ENCODE data around the gene RAI1.
A peak's percentile ranks its signal among the peaks of the same experiment; 100 is the strongest.
"Not testable (repeated sequence)": the region's sequence is repeated elsewhere in the genome, so short reads cannot be mapped to it uniquely, and the experiment has no call there.

Gene RAI1

GRCh38 chr17:17666111-17666714 lies 15.0 kb upstream of the RAI1 start:
- no peak for DNase-seq

- DNase-seq = no peak
Measured at GRCh38 chr17:17667231-17667630, 14.0 kb upstream of the RAI1 start.

DNA sequence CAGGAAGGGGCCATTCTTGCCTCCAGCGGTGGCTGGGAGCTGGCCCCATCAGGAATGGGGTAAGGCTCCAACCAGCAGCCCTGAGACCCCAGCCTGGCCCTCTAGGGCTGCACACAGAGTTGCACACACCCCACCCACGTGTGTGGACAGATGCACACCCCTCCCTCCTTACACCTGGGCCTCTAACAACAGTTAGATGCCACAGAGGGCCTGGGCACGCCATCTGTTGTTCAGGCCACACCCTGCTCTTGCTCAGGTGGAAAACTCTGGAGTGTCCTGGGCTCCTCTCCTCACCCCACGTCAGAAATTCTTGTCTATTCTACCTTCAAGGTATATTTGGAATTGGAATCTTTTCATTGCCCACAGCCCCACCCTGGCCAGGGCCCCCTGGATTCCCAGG lies 13.3 kb upstream of the RAI1 start:
- DNase-seq = no peak

- DNase-seq = no peak
Measured at GRCh38 chr17:17668358-17668757, 12.9 kb upstream of the RAI1 start.

DNA sequence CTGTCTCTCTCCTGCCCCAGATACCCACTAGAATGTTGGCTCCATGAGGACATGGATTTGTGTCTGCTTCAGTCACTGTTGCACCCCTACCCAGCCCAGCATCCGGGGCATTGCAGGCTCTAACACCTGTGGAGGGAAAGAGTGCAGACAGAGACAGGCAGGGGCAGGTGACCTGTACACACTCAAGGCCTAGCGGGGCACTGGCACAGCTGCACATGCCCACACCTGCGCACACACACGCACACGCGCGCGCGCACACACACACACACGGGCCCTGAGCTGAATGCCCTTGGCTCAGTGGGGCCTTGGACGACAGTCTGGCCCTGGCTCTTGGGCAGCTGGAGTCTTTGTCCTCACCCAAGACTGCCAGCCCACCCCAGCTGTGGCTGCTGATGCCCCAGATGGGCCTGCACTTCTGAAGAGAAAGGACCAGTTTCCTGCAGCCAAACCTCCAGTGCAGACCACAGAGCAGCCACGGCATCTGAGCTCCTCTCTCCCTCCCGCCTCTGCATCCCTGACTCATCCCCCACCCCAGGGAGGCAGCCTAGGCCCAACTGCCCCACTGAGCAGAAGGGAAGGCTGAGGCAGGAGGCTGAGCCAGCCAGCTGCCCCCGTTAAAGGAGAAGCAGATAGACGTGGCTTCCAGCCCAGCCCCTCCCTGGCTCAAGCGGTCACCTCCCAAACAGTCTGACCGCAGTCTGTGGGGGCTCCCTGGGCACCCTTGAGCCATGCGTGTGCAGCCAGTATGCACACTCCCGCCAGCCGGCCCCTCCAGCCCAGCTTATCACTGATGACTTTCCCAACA lies 12.3 kb upstream of the RAI1 start:
- no peak for DNase-seq

- DNase-seq = no peak
Measured at GRCh38 chr17:17669580-17670235, 11.6 kb upstream of the RAI1 start.

- no peak for DNase-seq
Measured at GRCh38 chr17:17670701-17671305, 10.5 kb upstream of the RAI1 start.

DNA sequence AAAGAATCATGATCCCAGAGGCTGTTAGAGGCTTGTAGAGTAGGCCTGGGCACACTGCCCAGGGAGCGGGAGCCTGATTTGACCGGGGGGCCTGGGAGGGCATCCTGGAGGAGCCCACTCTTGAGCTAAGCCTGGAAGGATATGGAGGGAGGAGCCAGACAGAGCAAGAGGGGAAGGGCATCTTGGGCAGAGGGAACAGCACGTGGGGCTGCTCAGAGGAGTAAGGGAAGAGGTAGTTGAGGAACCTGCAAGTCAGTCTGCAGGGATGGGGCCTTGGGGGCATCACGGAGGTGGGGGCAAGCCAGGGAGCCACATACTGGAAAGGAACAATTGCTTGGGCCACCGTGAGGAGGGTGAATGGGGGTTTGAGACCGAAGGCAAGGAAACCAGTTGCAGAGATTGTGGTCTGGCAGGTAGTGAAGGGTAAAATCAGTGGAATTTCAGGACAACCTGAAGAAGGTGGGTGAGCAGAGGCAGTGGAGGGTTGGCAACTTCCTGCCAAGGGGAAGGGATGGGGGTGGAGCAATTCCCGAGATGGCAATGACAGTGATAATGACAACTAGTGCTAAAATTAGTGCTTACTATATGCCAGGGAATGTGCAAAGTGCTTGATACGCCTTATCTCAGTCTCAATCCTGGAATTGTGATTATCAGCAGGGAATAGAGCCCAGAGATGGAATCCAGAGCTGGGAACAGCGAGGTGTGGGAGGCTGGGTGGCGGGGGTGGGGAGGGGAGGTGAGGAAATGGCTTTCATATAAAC lies 9.7 kb upstream of the RAI1 start:
- DNase-seq = no peak

DNA sequence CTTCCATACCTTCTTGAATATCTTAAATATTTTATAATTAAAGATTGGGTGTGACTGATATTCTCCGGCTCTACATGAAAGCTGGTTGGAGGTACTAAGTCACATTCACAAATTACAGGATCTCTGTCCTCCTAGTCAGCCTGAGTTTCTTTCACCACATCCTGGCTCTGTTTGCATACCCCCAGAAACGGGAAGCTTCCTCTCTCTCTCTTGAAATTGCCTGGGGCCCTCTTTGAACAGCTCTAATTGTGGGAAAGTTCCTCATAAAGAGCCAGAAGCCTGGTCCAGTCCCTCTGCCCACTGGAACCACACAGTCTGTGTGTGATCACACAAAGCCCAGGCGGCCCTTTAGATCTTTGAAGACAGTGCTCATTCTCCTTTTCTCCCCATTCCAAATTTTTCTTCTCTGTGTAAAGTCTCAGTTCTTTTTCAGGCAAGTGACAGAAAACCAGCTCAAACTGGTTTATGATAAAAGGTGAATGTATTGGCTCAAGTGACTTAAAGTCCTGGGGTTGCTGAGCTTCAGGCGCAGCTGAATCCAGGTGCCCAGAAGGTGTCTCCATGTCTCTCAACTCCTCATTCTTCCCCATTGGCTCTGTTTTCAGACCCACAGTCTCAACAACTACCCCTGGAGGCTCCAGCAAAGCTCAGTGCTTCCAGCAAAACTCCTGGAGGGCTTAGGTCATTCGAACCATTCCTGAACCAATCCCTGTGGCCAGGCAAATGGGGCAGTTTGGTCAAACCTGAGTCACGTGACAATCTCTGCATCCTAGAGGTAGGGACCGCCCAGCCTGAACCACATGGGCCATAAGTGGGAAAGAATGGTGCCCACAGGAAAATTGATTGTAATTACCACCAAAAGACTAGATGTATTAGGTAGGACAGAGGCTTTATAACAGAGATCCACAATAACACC lies 8.5 kb upstream of the RAI1 start:
- peak in 1 of 2 donors; percentile 57 for DNase-seq

DNA sequence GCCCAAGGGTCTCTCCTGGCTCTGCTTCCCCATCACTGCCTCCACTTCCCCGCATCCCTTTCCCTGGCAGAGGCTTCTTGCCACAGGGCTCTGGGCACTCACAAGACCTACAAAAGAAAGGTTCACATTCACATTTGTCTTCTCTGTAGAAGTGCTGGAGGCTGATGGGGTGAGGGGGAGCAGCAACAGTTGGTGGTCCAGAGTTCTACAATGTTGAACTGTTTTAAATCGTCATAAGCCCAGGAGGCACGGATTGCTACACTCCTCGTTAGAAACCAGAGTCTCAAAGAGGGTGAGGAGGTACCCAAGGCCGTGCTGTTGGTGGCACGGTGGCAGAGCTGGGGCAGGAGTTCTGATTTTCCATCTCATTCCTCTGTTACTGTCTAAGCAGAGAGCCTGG lies 5.8 kb upstream of the RAI1 start:
- no peak for DNase-seq

DNA sequence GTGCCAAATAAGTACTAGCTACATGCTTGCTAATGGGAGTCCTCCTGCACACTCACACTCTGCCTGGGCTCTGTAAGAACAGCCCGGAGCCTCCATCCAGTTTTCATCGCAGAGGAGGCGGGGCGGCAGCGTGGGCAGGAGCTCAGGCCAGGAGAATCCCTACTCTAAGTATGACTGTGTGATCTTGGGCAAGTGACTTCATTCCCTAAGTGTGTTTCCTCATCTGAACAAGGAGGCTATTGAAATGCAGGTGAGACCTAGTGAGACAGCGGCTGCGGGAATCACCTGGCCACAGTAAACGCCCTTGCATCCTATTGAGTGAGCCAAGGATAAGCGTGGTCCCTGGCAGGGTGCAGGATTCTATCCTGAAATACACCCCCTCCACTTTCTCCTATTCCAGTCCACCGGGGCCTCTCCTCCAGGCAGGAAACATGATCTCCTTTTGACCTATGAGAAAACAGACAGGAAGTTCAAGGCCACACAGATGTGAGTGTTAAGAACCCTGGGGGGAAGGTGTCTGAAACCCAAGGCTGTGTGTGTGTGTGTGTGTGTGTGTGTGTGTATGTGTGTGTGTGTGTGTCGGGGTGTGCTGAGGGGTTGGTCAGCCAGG lies 5.2 kb upstream of the RAI1 start:
- no peak for DNase-seq

DNA sequence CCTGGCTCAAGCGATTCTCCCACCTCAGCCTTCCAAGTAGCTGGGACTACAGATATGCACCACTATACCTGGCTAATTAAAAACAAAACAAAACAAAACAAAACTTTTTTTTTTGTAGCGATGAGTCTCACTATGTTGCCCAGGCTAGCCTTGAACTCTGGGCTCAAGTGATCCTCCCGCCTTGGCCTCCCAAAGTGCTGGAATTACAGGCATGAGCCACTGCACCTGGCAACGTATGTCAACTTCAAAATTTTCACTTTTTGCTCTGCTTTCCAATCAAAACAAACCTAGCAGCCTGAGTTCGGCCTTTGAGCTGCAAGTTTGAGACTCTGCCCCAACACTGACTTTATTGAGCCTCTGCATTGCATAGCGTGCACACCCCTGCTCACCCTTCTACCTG lies 4.5 kb upstream of the RAI1 start:
- DNase-seq = no peak

DNA sequence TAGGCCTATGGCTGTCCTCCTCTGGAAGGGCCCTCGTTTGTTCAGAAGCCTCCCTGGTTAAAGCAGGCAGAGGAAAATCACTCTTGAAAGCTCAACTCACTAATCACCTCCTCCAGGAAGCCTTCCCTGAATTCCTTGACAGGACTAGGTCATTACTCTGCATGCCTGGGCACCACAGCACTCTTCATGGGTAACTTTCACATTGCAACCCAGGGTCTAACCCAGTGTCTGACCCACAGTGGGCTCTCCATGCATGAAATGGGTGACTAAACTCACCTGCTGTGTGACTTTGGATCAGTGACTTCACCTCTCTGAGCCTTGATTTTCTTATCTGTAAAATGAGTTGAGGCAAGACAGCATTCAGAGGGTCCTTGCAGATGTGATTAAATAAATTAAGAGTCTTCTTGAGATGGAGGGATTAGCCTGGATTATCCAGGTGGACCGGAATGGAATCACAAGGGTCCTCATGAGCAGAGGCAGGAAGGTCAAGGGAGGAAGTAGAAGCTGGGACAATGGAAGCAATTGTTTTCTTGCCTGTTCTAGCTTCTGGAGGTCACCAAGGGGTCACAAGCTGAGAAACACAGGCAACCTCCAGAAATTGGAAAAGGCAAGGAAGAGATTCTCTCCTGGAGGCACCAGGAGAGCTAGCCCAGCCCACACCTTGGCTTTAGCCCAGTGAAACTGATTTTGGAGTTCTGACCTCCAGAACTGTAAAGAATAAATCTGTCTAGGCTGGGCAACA lies 3.8 kb upstream of the RAI1 start:
- no peak for DNase-seq

- DNase-seq = not testable (repeated sequence)
Measured at GRCh38 chr17:17678063-17678699, 3.1 kb upstream of the RAI1 start.

DNA sequence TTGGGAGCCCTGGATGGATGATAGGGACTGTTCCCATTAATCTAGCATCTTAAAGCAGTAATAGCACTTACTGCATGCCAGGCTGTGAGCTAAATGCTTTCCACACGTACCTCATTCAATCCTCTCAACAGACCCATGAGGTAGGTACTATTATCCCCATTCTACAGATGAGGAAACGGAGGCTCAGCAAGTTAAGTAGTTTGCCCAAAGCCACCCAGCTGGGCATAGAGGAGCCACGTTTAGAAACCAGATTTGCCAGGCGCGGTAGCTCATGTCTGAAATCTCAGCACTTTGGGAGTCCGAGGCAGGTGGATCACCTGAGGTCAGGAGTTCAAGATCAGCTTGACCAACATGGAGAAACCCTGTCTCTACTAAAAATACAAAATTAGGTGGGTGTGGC lies 2.0 kb upstream of the RAI1 start:
- DNase-seq = no peak

DNA sequence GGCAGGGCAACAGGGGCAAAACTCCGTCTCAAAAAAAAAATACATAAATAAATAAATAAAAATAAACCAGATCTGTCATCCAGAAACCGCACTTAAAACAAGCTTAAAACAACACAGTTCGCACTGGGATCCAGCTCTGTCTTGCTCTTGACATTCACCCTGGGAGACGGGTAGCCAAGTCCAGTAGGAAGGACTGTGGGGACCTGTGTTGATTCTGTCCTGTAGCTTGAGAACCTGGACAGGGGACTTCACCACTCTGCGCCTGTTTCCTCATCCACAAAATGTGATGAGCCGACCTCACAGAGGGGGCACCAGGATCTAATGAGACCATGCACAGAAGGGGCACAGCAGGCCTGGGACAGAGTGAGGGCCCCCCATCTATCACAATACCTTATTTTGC lies 1.5 kb upstream of the RAI1 start:
- DNase-seq = no peak

- DNase-seq = no peak
Measured at GRCh38 chr17:17680477-17681186, 626 bp upstream of the RAI1 start.

DNA sequence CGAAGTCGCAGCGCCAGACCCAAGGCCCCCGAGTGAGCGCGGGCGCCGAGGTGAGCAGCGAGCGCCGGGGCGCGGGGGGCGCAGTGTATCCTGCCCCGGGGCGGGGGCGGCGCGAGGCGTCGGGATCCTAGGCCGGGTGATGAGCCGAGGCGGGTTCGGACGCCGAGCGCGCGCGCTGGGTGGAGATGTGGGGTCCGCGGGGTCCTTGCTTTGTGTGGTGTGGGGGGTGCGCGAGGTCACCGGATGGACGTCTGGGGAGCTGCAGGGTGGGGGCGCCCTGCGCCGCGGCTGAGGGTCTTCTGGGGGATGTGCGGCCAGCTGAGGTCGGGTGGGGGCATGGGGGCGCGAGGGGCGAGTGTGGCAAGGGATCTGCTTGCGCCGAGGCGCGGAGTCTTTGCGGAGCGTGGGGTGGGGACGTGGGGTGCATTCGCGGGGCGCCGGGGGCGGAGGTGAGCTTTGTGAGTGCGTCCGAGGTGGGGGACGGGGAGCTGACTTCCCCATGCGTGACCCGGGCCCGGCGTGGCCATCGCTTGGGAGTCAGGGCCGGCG lies 560 bp downstream of the RAI1 start:
- DNase-seq = peak in 1 of 2 donors; percentile 48

DNA sequence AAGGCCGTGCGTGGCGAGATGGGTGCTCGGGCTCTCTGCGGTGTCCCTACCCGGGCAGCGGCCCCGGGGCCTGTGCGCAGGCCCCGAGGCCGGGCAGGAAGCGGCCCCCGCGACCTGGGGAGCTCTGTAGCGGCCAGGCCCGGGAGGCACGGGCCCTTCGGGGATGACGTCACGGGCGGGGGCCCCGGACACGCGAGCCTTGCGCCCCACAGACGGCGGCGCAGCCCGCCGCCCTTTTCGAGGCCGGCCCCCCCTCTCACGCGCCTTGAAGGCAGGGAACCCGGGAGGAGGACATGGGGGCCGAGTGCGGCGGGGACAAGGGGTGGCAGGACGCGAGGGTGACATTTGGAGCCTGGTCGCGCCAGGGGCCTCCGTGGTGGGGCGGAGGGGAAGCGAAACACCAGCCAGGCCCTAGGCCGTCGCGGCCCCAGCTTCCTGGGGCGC lies 1.1 kb downstream of the RAI1 start:
- DNase-seq = peak in 1 of 2 donors; percentile 85
